ENCODE data around the gene ETV7.

The ETV7 gene

DNA sequence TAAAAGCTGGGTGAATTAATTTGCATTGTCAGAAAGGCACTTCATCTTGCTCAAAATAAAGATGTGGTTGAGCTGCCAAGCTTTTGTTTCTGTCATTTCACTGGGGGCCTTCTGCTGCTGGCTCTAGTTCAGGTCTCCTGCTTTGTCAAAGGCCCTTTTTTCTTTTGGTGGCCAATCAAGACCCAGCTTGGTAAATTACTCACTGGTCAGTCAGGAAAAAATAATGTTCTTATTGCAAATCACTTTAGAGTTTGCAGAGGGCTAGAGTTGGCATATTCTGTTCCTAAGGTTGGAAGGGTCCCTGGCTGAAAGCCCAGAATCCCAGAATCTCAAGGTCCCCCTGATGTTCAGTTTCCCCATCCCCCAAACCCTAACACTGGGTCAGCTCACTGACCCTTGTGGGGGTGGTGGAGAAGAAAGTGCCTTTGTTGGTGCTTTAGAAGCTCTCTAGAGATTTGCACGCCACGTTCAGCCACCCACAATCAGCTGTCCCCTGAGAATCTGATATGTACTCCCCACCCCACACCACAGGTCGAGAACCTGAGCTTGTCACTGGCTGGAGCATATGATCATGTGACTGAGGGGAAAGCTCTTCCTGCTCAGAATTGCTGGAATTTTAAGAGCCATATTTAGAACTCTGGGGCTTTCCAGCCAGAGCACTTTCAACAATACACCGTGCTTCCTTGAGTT, 29.1 kb downstream of the ETV7 start:
- Histone ChIP-seq H3K9me3 (ENCODE audit: control insufficient read depth in 5 of 5, low read length in 5 of 5) (no peaks in the 10 kb centered on the region), H3K4me3 (ENCODE audit: low read depth in 1 of 5, low read length in 5 of 5) (no peak overlapping the region), H3K27ac (ENCODE audit: low read depth, low read length) (no peak overlapping the region), H3K36me3 (ENCODE audit: control insufficient read depth in 5 of 5, insufficient read depth in 5 of 5, low read length in 5 of 5) (no peaks in the 10 kb centered on the region), H3K27me3 (ENCODE audit: control insufficient read depth in 5 of 5, insufficient read depth in 4 of 5, low read length in 5 of 5) (peaks cover 0 to 27% (median 6%) of the 10 kb centered on the region in 5 donors), H3K9ac (ENCODE audit: low read length in 5 of 5) (no peak overlapping the region), H3K4me1 (ENCODE audit: control insufficient read depth in 5 of 5, insufficient read depth in 5 of 5, low read length in 5 of 5) (peaks cover 0 to 16% (median 7%) of the 10 kb centered on the region in 5 donors)

DNA sequence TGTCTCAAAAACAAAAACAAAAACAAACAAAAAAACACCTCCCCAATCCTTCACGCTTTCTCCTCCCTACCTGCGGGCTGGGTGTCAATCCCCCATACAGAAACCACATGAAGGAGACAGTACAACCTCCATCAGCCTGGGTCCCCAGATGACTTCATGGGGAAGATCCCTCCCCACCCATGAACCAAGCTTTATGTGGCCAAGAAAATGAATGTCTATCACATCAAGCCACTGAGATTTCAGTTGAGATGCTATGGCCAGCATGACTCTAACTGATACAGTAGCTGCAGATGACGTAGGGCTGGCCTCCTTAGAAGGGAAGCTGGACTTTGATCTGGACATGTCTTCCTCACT, 29.6 kb downstream of the ETV7 start:
- Histone ChIP-seq H3K4me3 (ENCODE audit: low read depth in 1 of 5, low read length in 5 of 5) (no peak overlapping the region), H3K27ac (ENCODE audit: low read depth, low read length) (no peak overlapping the region), H3K27me3 (ENCODE audit: control insufficient read depth in 5 of 5, insufficient read depth in 4 of 5, low read length in 5 of 5) (peaks cover 0 to 25% (median 6%) of the 10 kb centered on the region in 5 donors), H3K9me3 (ENCODE audit: control insufficient read depth in 5 of 5, low read length in 5 of 5) (peaks cover 0 to under 1% (median 0%) of the 10 kb centered on the region in 5 donors), H3K4me1 (ENCODE audit: control insufficient read depth in 5 of 5, insufficient read depth in 5 of 5, low read length in 5 of 5) (peaks cover 0 to 16% (median 7%) of the 10 kb centered on the region in 5 donors), H3K9ac (ENCODE audit: low read length in 5 of 5) (no peak overlapping the region), H3K36me3 (ENCODE audit: control insufficient read depth in 5 of 5, insufficient read depth in 5 of 5, low read length in 5 of 5) (no peaks in the 10 kb centered on the region)

DNA sequence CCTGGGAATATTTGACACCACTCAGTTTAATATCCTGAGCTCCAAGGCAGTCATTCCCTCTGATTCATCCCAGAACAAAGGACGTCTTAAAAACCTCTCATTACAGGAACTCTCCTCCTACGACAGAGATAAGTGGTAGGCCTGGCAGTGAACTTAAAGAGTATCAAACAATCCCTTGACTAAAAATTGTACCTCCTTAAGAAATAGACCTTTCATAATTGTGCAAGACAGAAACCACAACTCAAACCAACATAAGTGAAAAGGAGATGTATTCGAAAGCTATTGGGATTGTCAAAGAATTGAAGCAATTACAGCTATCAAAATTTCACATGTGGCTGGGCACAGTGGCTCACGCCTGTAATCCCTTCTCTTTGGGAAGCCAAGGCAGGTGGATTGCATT, 31.6 kb downstream of the ETV7 start:
- Histone ChIP-seq H3K4me1 (ENCODE audit: control insufficient read depth in 5 of 5, insufficient read depth in 5 of 5, low read length in 5 of 5) (peaks cover 0 to 23% (median 8%) of the 10 kb centered on the region in 5 donors), H3K27ac (ENCODE audit: low read depth, low read length) (no peak overlapping the region), H3K27me3 (ENCODE audit: control insufficient read depth in 5 of 5, insufficient read depth in 4 of 5, low read length in 5 of 5) (peaks cover 0 to 21% (median 6%) of the 10 kb centered on the region in 5 donors), H3K36me3 (ENCODE audit: control insufficient read depth in 5 of 5, insufficient read depth in 5 of 5, low read length in 5 of 5) (no peaks in the 10 kb centered on the region), H3K9me3 (ENCODE audit: control insufficient read depth in 5 of 5, low read length in 5 of 5) (peaks cover 0 to 6% (median 3%) of the 10 kb centered on the region in 5 donors), H3K4me3 (ENCODE audit: low read depth in 1 of 5, low read length in 5 of 5) (no peak overlapping the region), H3K9ac (ENCODE audit: low read length in 5 of 5) (no peak overlapping the region)

DNA sequence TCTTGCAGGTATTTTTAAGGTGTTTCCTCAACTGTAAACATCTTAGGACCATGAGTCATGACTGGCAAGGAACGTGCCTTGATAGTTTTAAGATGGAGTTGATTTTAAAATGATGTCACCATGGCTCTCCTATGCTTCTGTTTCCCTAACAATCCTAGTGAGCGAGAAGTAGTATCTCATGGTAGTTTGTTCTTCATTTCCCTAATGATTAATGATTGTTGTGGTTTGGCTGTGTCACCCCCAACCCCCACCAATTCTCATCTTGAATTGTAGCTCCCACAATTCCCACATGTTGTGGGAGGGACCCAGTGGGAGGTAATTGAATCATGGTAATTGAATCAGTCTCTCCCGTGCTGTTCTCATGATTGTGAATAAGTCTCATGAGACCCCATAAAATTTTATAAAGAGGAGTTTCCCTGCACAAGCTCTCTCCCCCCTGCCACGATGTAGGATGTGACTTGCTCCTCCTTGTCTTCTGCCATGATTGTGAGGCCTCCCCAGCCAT, 34.0 kb downstream of the ETV7 start:
- Histone ChIP-seq H3K4me1 (ENCODE audit: control insufficient read depth in 5 of 5, insufficient read depth in 5 of 5, low read length in 5 of 5) (peaks cover 0 to 27% (median 6%) of the 10 kb centered on the region in 5 donors), H3K27ac (ENCODE audit: low read depth, low read length) (no peak overlapping the region), H3K4me3 (ENCODE audit: low read depth in 1 of 5, low read length in 5 of 5) (no peak overlapping the region), H3K9ac (ENCODE audit: low read length in 5 of 5) (no peak overlapping the region), H3K9me3 (ENCODE audit: control insufficient read depth in 5 of 5, low read length in 5 of 5) (peaks cover 0 to 6% (median 3%) of the 10 kb centered on the region in 5 donors), H3K27me3 (ENCODE audit: control insufficient read depth in 5 of 5, insufficient read depth in 4 of 5, low read length in 5 of 5) (peaks cover 0 to 18% (median 6%) of the 10 kb centered on the region in 5 donors), H3K36me3 (ENCODE audit: control insufficient read depth in 5 of 5, insufficient read depth in 5 of 5, low read length in 5 of 5) (no peaks in the 10 kb centered on the region)

DNA sequence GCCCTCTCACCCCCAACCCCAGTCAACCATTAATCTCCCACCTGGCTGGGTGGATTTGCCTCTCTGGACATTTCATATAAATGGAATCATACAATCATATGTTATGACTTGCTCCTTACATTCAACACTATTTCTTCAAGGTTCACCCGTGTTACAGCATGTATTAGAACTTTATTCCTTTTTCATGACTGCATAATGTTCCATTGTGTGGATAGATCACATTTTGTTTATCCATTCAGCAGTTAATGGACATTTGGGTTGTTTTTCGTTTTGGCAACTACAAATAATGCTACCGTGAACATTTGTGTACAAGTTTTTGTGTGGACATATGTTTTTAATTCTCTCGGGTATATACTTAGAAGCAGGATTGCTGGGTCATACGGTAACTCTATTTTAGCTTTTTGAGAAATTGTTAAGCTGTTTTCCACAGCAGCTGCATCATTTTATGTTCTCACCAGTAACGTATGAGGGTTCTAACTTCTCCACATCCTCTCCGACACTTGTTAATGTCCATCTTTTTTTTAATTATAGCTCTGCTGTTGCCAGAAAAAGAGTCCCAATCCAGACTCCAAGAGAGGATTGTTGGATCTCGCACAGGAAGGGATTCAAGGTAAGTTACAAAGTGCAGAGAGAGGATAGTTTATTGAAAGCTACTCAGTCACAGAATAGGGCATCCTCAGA, 34.9 kb downstream of the ETV7 start:
- Histone ChIP-seq H3K27me3 (ENCODE audit: control insufficient read depth in 5 of 5, insufficient read depth in 4 of 5, low read length in 5 of 5) (peaks cover 0 to 18% (median 3%) of the 10 kb centered on the region in 5 donors), H3K27ac (ENCODE audit: low read depth, low read length) (no peak overlapping the region), H3K4me1 (ENCODE audit: control insufficient read depth in 5 of 5, insufficient read depth in 5 of 5, low read length in 5 of 5) (peaks cover 0 to 21% (median 6%) of the 10 kb centered on the region in 5 donors), H3K4me3 (ENCODE audit: low read depth in 1 of 5, low read length in 5 of 5) (no peak overlapping the region), H3K36me3 (ENCODE audit: control insufficient read depth in 5 of 5, insufficient read depth in 5 of 5, low read length in 5 of 5) (no peaks in the 10 kb centered on the region), H3K9me3 (ENCODE audit: control insufficient read depth in 5 of 5, low read length in 5 of 5) (peaks cover 0 to 6% (median 3%) of the 10 kb centered on the region in 5 donors), H3K9ac (ENCODE audit: low read length in 5 of 5) (no peak overlapping the region)

DNA sequence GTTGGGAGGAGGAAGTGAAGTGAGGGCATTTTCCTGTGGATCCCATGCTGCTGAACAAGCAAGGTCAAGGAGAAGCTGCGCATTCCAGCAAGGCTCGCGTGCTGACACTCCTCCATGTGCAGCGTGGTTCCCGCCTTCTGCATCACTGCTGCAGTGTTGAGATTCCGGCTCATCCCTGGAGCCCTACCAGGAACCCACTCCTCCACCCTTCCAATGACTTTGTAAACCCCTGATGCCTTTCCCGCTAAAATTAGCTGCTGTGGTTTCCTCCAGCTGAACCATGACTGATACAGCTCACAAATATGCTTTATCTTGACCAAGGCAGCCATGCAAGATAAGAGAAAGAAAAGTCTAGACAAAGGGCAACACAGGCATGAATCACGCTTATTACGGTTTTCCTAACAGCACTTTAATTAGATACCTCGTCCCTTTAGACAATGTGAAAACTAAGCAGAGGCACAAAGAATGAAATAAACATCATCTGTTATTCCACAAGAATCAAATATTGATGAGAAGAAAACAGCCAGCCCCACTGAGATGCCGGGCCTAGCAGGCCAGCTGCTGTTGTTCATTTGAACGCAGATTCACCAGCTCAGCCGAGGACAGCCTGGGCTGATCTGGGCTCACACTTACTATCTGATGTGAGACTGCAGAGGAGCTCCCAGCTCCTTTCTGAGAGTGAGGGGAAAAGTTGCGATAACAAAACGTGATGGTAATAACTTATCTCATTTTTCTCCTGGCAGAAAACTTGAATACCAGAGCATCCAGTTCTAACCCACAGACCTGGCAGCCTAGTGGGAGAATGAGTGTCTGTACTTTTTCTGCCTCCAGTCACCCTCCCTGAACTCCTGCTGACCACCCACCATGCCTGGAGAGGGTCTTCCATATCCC, 36.5 kb downstream of the ETV7 start:
- Histone ChIP-seq H3K27ac (ENCODE audit: low read depth, low read length) (no peak overlapping the region), H3K4me3 (ENCODE audit: low read depth in 1 of 5, low read length in 5 of 5) (no peak overlapping the region), H3K9me3 (ENCODE audit: control insufficient read depth in 5 of 5, low read length in 5 of 5) (peaks cover 0 to 6% (median 3%) of the 10 kb centered on the region in 5 donors), H3K9ac (ENCODE audit: low read length in 5 of 5) (no peak overlapping the region), H3K27me3 (ENCODE audit: control insufficient read depth in 5 of 5, insufficient read depth in 4 of 5, low read length in 5 of 5) (peaks cover 0 to 19% (median 5%) of the 10 kb centered on the region in 5 donors), H3K4me1 (ENCODE audit: control insufficient read depth in 5 of 5, insufficient read depth in 5 of 5, low read length in 5 of 5) (peaks cover 0 to 21% (median 6%) of the 10 kb centered on the region in 5 donors), H3K36me3 (ENCODE audit: control insufficient read depth in 5 of 5, insufficient read depth in 5 of 5, low read length in 5 of 5) (no peaks in the 10 kb centered on the region)

DNA sequence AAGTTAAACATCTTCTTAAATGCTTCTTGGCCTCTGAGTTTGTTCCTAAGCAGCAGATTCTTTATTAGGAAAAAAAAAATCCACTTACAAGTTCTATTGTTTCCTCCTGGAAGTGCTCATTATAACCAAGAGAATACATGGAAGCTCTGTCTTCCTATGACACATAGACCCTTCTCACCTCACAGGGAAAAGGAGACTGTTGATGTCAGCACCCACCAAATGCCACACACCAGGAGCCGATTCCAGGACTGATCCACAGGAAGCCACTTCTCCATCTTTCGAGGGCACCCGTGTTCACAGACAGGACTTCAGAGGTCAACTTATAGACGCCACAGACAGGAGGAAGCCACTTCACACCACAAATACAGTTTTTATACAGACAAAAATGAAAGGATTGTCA, 37.4 kb downstream of the ETV7 start:
- H3K9me3 ChIP-seq (ENCODE audit: control insufficient read depth in 5 of 5, low read length in 5 of 5): peaks cover 0 to 6% (median 3%) of the 10 kb centered on the region in 5 donors
- H3K27me3 ChIP-seq (ENCODE audit: control insufficient read depth in 5 of 5, insufficient read depth in 4 of 5, low read length in 5 of 5): peaks cover 0 to 19% (median 5%) of the 10 kb centered on the region in 5 donors
- H3K4me1 ChIP-seq (ENCODE audit: control insufficient read depth in 5 of 5, insufficient read depth in 5 of 5, low read length in 5 of 5): peaks cover 0 to 21% (median 6%) of the 10 kb centered on the region in 5 donors
- H3K36me3 ChIP-seq (ENCODE audit: control insufficient read depth in 5 of 5, insufficient read depth in 5 of 5, low read length in 5 of 5): no peaks in the 10 kb centered on the region
- H3K27ac ChIP-seq (ENCODE audit: low read depth, low read length): no peak overlapping the region
- no peak overlapping the region for H3K4me3 ChIP-seq (ENCODE audit: low read depth in 1 of 5, low read length in 5 of 5)
- no peak overlapping the region for H3K9ac ChIP-seq (ENCODE audit: low read length in 5 of 5)

DNA sequence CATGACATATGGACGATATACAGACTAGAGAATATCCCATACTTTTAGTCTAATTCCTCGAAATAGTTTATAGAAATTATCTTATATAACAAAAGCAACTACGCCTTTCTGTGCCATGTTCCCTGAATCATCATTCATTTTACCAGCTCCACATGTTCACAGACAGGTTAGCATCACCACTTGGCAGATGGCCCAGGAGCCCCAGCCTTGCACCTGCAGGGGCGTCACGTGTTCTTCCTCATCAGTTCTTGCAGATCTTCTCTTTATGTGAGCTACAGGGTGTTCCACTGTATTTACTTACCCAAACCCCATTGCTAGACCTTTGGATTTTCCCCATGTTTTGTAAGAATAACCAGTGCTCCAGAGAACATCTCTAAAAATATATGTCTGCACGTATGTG, 38.2 kb downstream of the ETV7 start:
- peaks cover 0 to 6% (median 3%) of the 10 kb centered on the region in 5 donors for H3K9me3 ChIP-seq (ENCODE audit: control insufficient read depth in 5 of 5, low read length in 5 of 5)
- peaks cover 0 to 21% (median 6%) of the 10 kb centered on the region in 5 donors for H3K4me1 ChIP-seq (ENCODE audit: control insufficient read depth in 5 of 5, insufficient read depth in 5 of 5, low read length in 5 of 5)
- peaks cover 0 to 19% (median 5%) of the 10 kb centered on the region in 5 donors for H3K27me3 ChIP-seq (ENCODE audit: control insufficient read depth in 5 of 5, insufficient read depth in 4 of 5, low read length in 5 of 5)
- no peak overlapping the region for H3K27ac ChIP-seq (ENCODE audit: low read depth, low read length)
- no peak overlapping the region for H3K4me3 ChIP-seq (ENCODE audit: low read depth in 1 of 5, low read length in 5 of 5)
- H3K36me3 ChIP-seq (ENCODE audit: control insufficient read depth in 5 of 5, insufficient read depth in 5 of 5, low read length in 5 of 5): no peaks in the 10 kb centered on the region
- H3K9ac ChIP-seq (ENCODE audit: low read length in 5 of 5): no peak overlapping the region

DNA sequence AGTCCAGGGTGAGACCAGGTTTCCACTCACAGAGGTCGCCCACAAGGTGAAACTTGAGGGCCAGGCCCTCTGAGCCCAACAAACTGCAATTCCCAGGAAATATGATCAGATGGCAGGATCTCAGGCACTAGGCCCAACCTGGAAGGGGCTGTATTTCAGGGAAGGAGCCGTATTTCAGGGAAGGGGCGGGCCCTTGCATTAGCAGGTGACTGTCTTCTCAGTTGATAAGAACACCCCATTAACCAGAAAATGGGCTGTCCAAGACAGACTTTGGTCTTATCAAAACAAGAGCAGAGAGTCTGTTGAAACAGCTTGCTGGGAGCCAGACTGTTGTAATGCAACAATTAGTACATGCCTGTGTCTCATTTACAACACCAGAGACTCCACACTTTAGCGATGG, 39.8 kb downstream of the ETV7 start:
- peaks cover 0 to 3% (median 3%) of the 10 kb centered on the region in 5 donors for H3K9me3 ChIP-seq (ENCODE audit: control insufficient read depth in 5 of 5, low read length in 5 of 5)
- no peak overlapping the region for H3K27ac ChIP-seq (ENCODE audit: low read depth, low read length)
- H3K36me3 ChIP-seq (ENCODE audit: control insufficient read depth in 5 of 5, insufficient read depth in 5 of 5, low read length in 5 of 5): no peaks in the 10 kb centered on the region
- peaks cover 0 to 15% (median 5%) of the 10 kb centered on the region in 5 donors for H3K27me3 ChIP-seq (ENCODE audit: control insufficient read depth in 5 of 5, insufficient read depth in 4 of 5, low read length in 5 of 5)
- H3K4me1 ChIP-seq (ENCODE audit: control insufficient read depth in 5 of 5, insufficient read depth in 5 of 5, low read length in 5 of 5): peaks cover 0 to 21% (median 6%) of the 10 kb centered on the region in 5 donors
- H3K4me3 ChIP-seq (ENCODE audit: low read depth in 1 of 5, low read length in 5 of 5): no peak overlapping the region
- H3K9ac ChIP-seq (ENCODE audit: low read length in 5 of 5): no peak overlapping the region
